NCI-H1105 (cell line): ENCODE measurements around the gene RAPGEF1.

ENCODE experiments used
- DNase-seq: peaks from one replicate; lab custom pipeline; 2025; lab: John Stamatoyannopoulos, UW

The RAPGEF1 gene

DNA sequence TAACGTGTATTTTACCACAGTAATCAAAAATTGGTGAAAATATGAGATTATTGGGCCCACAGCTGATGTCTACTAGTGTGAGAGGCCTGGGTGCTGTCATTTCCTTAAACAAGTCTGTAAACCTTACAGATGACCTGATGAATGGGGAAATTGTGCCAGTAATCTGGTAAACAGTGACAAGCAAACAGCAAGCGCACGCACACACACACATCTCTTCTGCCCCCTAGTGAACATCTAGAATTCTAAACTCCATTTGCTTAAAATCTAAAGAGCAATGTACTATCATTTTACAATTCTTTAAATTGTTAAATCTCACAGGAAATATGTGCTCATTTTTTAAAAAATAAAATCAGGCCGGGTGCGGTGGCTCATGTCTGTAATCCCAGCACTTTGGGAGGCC, 7.5 kb upstream of the RAPGEF1 start:
- peak; percentile 10 for DNase-seq

- no peak for DNase-seq
Observed at GRCh38 chr9:131745610-131746009, 5.7 kb upstream of the RAPGEF1 start.

DNA sequence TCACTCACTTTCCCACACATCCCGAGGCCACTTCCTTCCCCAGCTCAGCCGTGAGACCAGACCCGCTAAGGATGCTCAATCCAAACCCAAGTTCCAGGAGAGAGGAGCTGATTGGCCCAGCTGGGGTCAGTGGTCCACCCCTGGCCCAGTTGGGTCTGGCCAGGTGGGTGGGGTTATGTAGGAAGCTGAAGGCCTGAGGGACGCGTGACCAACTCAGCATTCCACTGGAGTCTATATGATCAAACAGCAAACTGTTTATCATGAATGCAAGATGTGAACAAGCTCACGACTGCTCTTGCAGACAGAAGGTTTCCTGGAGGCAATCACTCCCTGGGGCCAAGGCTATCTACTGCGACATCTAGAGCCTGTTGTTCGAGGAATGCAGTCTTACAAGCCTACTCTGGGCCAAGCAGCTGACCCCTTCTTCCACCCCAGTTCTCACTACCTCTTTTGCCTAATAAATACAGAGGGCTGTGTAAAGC, 4.9 kb upstream of the RAPGEF1 start:
- no peak for DNase-seq

GRCh38 chr9:131744171-131744719, 4.4 kb upstream of the RAPGEF1 start:
- no peak for DNase-seq

GRCh38 chr9:131743501-131743900, 3.6 kb upstream of the RAPGEF1 start:
- DNase-seq, result no peak

- DNase-seq, result no peak
Observed at GRCh38 chr9:131743096-131743495, 3.2 kb upstream of the RAPGEF1 start.

GRCh38 chr9:131740898-131741297, 1.0 kb upstream of the RAPGEF1 start:
- no peak for DNase-seq

- peak; percentile 9 for DNase-seq
Observed at GRCh38 chr9:131739133-131739958, 530 bp downstream of the RAPGEF1 start.

GRCh38 chr9:131738293-131739132, 1.4 kb downstream of the RAPGEF1 start:
- DNase-seq, result no peak

- DNase-seq, result no peak
Observed at GRCh38 chr9:131737426-131737825, 2.5 kb downstream of the RAPGEF1 start.

DNA sequence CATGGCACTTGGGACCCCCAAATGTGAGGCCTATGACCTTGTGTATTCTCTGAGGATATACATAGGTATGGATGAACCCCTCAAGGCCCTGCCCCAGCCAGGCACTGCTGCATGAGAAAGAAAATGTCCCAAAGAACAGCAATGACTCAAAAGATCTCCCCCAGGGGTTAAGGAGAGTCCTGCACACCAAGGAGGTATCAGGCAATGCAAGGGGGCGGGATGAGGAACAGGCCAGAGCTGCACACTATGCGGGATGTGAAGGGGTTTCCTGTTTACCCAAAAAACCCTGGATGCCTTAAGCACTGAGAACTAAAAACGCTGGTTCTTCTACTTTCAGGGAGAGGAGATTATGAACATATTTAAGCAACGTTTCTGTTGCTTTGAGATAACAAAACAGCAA, 3.4 kb downstream of the RAPGEF1 start:
- DNase-seq, result no peak

DNA sequence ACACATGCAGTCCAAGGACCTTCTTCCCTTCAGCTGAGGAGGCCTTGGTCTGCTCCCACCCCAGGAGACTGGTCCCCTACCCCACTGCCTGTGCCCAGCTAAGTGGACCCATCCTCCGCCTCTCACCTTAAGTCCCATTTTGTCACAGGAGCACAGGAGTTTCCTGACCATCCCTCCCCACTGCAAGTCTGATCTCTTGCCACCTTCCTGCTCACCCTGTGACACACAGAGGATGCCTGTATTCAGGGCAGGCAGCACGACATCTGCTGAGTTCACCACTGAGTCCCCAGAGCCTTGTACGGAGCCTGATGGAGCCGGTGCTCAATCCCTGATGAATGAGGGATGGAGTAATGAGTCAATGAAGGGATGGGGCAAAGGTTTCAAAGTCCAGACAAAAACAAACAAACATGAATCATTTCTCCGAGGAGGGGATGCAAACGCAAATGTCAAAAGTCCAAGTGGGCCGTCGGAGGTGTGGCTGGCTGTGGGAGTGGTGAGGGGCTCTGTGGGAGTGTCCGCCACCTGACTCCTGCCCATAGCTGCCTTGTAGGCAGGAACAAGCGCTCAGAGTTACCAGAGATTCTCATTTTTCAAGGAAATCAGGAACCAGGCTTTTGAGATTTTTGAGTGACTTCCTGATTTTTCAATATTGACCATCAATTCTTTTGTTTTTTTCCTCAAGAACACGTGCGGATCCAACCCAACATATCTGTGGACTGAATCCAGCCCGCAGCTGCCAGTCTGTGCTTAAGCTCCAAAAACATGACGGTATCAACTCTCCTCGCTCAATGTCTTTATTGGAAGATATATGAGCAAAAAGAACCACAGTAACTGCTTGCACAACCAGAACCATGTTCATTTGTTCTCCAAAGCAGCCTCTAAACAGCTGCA, 4.4 kb downstream of the RAPGEF1 start:
- no peak for DNase-seq

GRCh38 chr9:131734781-131735180, 5.1 kb downstream of the RAPGEF1 start:
- DNase-seq, result no peak

DNA sequence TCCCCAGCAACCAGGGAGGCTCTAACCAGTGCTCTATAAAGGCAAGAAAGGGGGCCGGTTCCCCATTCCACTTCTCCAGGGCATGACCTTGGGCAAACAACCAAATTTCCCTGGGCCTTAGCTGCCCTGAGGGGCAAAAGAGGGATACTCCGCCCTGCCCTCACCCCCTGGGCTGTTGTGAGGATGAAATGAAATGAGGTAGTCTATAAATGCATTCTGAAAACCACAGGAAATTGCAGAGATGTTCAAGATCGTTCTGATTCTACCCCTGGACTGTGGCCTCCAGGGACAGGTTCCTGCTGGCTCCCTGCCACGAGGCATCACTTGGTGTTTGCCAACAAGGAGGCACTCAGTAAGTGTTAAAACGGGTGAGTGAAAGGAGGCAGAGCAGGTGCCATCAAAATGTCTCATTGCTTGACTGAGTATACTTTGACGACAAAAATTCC, 5.7 kb downstream of the RAPGEF1 start:
- DNase-seq, result peak; percentile 28

GRCh38 chr9:131733541-131734061, 6.3 kb downstream of the RAPGEF1 start:
- DNase-seq, result no peak

- no peak for DNase-seq
Observed at GRCh38 chr9:131732636-131733289, 7.1 kb downstream of the RAPGEF1 start.

- DNase-seq, result peak; percentile 19
Observed at GRCh38 chr9:131732061-131732526, 7.8 kb downstream of the RAPGEF1 start.

DNA sequence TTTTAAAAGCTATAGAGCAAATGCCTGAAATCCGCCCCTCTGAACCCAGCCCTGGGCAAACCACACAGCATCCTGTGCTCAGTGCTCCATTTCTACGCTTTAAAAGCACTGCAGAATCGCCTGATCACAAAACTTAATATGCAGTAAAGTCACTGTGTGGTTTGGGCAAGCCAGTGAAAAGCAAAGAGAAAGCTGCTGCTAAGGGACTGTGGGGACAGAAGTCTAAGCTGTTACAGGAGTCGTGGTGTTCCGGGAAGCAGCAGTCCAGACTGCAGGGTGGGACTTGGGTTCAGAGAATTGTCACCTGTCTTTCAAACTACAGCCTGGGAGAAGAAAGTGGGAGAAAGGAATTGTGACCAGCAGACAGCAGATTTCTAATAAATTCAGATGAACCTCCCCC, 8.2 kb downstream of the RAPGEF1 start:
- DNase-seq, result no peak

GRCh38 chr9:131731237-131731636, 8.6 kb downstream of the RAPGEF1 start:
- DNase-seq, result no peak

DNA sequence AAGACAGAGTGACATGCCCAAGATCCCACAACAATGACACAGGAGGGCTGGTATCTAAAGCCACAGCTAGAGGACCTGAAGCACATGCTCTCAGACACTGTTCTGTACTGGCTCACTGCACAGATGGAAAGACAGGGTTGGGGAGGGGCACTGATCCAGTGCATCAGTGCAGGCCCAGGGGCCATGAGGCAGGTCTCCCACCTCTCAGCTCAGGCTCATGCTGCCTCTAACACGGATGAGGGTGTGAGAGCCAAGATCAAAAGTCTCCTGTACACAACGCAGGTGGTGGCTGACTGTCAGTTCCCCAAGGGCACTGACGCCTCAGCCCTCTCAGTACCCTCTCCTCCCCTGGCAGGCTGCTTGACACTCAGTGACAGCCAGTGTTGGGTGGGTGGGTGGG, 10.9 kb downstream of the RAPGEF1 start:
- no peak for DNase-seq

DNA sequence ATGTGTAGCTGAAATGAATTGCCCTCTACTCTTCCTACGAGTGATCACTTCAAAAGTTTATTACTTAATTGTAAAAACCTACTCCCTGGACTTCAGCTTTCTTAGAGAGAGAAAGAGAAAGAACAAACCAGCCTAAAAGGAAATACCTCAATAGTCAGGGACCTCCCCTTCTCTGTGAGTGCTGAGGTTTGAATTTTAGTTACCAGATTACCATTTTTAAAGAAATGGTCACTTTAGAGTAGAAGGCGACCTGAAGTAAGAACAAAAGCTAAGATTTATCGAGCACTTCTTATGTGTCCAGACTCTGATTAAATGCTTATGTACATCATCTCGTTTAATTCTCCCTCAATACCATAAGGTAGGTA, 11.3 kb downstream of the RAPGEF1 start:
- no peak for DNase-seq
